Medulla oblongata (tissue), 1 donor: Measurements from ENCODE around the gene RPL23.

ENCODE experiments used
- DNase-seq: peaks from one replicate; pipeline ENCODE4 v3.0.0-alpha.2; 2015; ENCODE audit errors: extremely low spot score

The RPL23 gene

GRCh38 chr17:38798614-38799500 is 54.7 kb downstream of the RPL23 start:
- DNase-seq: peak; percentile 49
